Germinal center (tissue), 1 donor: ENCODE results near the gene ADGRG6.
"Not testable (repeated sequence)": the region's sequence is repeated elsewhere in the genome, so short reads cannot be mapped to it uniquely, and the experiment has no call there.

Experiments
- DNase-seq: peaks from one replicate; pipeline ENCODE4 v3.0.0; 2012; ENCODE audit warnings: mixed read lengths, low spot score

Gene ADGRG6

DNA sequence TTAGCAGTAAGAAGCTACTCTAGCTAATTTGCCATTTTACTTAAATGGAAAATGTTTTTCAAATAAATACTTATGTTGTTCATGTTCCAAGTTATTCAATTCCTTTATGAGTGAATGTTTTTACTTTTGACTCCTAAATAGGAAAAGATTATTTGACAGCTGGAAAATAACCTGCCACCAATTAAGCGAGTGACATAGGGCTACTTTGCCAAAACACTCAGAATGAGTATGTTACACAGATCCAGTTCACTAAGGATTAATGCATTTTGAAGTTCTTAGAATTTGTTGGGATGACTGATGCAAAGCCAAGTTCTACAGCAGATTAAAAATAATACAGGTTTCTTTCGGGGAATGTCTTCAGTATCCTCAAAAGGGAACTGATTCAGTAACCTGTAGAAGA is 144.4 kb downstream of the ADGRG6 start:
- no peak for DNase-seq

DNA sequence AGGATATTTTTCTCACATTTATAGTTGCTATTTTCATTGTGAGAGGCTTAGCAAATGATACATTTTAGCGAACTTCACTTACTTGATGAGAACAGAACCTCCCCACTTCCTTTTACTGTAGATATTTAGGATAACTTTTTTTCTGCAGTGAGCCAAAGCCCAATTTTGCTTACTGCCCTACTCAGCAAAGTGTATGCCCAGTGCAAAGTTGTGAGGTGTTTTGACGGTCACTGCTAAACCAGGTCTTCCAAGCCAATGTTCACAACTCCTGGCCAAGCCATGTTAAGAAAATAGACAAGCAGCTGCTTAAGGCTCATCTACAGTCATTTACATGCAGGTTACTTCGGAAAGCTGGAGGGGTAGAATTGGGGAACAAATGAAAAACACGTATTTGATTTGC is 144.8 kb downstream of the ADGRG6 start:
- no peak for DNase-seq

DNA sequence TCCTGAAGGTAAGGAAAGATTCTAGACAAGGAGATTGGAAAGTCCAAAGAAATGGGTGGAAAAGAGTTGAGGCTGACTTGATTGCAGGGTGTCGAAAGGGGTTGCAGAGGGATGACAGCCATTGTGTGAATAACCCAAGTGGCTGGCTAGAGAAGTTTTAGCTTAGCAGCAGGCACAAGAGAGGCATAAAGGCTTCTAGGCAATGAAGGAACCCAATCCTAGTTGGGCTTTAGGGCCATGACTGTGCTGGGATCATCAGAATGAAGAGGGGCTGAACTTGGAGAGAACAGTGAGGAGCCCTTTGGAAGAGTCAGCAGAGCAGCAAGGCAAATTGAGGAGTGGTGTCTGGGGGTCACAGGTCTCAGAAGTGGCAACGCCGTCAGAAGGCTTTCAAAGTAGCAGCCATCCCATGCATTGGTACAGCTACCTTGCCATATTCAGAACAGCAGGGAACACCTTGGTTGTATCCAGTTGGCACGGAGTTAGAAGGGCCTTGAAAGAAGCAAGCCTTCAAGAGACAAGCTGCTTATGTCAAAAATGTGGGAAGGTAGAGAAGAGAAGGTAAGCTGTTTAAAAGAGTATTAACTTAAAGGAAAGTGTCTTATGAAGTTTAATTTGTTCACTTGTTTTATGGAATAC is 146.4 kb downstream of the ADGRG6 start:
- DNase-seq, result no peak

DNA sequence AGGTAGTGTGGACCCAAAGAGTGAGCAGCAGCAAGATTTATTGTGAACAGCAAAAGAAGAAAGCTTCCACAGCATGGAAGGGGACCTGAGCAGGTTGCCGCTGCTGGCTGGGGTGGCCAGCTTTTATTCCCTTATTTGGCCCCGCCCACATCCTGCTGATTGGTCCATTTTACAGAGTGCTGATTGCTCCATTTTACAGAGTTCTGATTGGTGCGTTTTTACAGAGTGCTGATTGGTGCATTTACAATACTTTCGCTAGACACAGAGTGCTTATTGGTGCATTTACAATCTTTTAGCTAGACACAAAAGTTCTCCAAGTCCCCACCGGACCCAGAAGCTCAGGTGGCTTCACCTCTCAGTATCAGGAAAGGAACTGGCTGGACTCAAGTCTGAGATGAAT is 149.0 kb downstream of the ADGRG6 start:
- not testable (repeated sequence) for DNase-seq

DNA sequence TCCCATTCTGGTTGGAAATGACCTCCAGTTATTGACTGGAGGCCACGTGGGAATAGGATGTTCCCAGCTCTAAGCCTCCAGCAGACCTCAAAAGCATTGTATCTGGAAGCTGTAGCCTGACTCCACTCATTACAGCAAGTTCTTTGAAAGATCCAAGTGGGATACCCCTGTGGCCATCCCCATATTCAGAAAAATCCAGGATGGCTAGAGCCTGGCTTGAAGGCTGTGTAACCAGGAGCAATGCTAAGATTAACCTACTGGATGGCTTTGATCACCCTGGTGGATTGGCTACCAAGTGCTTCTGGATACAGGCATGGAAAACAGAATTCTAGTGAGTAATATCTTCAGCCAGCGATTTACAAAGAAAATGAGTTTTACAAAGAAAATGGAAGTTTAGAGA is 151.2 kb downstream of the ADGRG6 start:
- no peak for DNase-seq

DNA sequence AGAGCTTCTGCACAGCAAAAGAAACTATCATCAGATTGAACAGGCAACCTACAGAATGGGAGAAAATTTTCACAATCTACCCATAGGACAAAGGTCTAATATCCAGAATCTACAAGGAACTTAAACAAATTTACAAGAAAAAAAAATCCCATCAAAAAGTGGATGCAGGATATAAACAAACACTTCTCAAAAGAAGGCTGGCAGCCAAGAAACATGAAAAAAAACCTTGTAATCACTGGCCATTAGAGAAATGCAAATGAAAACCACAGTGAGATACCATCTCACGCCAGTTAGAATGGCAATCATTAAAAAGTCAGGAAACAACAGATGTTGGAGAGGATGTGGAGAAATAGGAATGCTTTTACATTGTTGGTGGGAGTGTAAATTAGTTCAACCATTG is 152.4 kb downstream of the ADGRG6 start:
- not testable (repeated sequence) for DNase-seq

DNA sequence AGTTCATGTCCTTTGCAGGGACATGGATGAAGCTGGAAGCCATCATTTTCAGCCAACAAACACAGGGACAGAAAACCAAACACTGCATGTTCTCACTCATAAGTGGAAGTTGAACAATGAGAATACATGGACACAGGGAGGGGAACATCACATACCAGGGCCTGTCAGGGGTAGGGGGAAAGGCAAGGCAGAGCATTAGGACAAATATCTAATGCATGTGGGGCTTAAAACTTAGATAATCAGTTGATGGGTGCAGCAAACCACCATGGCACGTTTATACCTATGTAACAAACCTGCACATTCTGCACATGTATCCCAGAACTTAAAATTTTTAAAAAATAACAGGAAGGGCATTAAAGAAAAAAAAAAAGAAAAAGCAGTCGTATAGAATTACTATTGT is 153.0 kb downstream of the ADGRG6 start:
- not testable (repeated sequence) for DNase-seq

DNA sequence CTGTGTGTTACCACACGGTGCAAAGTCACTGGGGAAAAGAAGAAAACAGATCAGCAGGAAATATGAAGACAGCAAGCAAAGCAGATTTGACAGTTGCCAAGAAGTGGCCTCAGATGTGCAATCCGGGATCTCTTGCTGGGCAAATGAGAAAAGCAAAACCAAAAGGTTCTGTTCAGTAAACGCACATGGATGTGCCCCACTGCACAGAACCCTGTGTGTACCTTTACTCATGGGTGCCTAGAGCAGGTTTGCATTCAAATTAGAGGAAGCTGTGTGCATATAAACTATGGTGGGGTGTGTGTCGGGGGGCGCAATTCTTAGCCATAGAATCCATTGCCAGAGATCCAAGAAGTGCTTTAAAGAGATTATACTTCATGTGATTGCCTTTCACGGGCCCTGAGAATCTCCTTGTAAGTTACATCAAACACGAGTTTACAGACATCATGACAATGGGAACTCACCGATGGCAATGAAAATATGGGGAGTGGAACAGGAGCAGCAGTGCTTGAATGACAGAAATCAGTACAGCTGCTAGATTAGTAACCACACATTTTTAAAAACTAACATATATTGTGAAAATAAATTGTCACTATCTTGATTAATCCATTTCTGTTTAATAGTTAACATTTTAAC is 154.3 kb downstream of the ADGRG6 start:
- DNase-seq, result no peak

DNA sequence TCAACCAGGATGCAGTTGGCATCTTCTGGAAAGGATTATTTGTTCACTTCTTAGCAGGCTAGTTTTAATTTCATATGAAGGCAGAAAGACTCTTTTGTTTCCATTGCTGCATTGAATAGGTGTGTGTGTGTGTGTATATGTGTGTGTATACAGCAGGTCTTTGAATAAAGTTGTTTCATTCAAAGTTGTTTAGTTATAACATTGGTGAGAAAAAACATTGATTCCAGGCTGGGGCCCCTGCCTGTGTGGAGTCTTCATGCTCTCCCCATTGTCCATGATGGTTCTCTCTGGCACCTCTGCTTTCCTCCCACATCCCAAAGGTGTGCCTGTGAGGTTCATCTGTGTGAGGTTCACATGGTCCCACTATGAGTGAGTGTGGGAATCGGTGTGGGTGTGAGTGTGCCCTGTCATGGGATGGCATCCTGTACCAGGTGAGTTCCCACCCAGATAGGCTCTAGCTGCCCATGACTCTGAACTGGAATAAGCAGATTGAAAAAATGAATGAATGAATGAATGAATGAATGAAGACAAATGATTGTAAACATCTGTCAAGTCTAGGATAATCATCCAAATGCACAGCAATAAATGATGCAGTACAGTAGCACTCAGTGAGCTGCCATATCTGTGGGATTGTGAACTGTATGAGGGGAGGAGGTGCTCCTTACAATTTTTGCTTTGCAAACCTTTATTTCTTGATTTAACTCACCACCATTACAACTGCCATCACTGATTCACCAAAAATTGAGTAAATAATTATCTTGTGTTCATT is 156.0 kb downstream of the ADGRG6 start:
- DNase-seq, result no peak

DNA sequence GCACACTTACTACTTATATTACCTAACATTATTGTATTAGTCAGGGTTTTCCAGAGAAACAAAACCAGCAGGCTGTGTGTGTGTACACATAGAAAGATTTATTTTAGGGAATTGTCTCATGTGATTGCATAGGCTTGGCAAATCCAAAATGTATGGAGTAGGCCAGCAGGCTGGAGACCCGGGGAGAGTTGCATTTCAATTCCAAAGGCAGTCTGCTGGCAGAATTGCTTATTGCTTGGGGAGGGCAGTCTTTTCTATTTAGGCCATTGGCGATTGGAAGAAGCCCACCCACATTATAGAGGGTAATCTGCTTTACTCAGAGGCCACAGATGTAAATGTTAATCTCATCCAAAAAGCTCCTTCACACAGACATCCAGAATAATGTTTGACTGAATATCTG is 157.0 kb downstream of the ADGRG6 start:
- DNase-seq, result no peak

DNA sequence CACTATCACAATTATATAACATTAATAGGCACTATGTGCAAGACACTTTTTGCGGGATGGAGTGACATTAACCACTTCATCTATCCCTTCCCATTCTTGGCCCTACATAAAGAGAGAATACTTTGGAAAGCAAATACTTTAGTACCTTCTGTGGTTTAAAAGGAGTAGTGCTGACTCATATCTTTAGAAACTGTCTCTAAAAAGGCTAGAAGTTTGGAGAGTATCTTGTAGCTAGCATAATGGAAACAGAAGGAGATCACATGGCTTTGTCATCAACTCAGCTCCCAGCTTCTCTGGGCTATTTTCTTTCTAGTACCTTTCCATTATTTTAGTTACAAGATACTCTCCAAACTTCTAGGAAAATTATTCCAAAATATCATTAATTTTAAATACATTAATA is 157.5 kb downstream of the ADGRG6 start:
- DNase-seq, result no peak

DNA sequence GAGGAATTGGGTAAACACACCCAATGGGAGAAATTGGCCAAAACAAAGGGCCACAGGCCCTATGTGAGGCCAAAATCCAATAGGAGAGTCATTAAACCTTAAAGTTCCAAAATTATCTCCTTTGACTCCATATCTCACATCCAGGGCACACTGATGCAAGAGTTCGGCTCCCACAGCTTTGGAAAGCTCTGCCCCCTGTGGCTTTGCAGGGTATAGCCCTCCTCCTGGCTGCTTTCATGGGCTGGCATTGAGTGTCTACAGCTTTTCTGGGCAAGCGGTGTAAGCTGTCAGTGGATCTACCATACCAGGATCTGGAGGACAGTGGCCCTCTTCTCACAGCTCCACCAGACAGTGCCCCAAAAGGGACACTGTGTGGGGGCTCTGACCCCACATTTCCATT is 160.5 kb downstream of the ADGRG6 start:
- DNase-seq, result no peak

DNA sequence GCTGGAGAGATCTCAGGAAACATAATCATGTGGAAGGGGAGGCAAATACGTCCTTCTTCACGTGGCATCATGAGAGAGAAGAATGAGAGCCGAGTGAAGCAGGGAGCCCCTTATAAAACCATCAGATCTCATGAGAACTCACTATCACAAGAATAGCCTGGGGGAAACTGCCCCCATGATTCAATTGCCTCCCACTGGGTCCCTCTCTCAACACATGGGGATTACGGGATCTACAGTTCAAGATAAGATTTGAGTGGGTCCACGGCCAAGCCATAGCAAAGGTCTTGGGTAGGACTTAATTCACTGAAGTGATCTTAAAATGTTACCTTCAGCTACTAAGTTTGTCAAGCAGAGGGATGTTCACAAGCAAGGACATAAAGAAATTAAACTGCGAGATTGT is 162.2 kb downstream of the ADGRG6 start:
- DNase-seq, result no peak

DNA sequence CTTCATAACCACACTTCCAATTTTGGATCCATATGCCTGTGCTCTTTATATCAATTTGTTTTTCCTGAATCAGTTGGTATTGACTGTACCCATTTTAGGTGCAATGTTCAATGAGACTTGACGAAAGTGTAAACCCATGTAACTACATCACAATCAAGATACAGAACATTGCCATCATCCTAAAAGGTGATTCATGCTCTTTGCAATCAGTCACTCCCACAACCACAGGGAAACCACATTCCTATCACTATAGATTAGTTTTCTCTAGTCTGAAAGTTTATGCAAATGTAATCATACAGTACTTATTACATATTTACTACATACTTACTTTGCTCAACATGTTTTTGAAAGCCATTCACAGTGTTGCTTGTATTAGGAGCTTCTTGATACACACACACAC is 167.4 kb downstream of the ADGRG6 start:
- no peak for DNase-seq

DNA sequence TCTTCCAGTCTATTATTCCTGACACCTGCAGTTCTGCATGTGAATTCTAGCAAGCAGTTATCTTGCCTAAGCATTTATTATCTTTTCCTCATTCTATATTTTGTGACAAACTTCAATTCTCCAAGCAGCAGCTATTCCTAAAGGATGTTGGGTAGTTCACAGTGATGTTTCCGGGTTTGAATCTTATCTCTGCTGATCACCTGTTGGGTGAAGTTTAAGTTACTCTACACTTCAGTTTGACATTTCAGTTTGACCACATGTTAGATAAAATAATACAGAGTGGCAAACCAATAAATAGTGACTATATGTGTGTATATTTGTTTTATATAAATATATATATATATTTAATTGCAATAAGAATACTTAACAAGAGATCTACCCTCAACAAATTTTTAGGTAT is 168.6 kb downstream of the ADGRG6 start:
- no peak for DNase-seq

DNA sequence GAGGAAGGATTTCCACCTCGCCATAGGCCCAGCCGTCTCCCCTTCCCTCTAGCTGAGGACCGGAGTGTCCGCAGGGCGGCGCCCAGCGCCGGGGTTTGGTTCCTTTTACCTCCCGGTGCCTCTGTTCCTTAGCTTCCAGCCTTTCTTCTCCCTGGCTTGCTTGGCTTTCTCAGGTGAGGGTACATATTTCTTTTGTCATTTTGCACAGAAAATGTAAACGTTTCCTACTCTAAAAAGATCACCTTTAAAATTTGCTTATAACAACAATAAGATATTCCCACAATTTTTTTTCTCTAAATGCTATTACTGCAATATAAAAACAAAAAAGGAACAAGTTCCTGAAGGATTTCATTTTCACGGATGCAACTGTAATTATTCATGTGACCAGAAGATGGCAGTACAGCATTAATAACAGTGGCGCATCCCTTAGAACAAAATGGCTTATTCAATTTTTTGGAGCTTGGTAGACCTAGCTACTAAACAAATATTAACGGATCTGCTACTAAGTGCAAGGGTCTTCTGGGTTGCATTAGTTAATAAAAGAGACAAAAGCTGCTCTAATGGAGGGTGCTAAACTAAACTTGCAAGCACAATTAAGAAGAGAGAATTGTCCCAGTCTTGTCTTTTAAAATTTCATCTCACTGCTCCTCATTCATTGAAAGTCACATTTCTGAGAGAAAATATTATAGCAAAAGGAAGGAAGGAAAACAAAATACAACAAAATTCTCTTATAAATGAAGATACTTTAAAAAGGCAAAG is 172.9 kb downstream of the ADGRG6 start:
- DNase-seq, result peak; percentile 32

DNA sequence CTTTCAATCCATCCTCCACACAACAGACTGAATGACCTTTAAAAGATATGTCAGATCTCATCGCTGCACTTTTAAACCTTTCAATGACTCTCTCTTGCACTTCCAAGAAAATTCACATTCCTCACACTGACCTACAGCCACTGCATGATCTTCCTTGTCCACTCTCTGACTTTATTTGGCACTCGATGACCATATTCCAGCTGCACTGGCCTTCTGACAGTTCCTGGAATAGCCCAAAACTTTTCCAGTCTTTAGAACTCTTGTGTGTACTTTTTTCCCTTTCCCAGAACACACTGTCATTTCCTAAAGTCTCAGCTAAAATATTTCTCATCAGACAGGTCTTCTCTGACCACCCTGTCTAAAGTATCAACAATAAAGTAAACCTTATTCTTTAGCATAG is 174.6 kb downstream of the ADGRG6 start:
- no peak for DNase-seq

DNA sequence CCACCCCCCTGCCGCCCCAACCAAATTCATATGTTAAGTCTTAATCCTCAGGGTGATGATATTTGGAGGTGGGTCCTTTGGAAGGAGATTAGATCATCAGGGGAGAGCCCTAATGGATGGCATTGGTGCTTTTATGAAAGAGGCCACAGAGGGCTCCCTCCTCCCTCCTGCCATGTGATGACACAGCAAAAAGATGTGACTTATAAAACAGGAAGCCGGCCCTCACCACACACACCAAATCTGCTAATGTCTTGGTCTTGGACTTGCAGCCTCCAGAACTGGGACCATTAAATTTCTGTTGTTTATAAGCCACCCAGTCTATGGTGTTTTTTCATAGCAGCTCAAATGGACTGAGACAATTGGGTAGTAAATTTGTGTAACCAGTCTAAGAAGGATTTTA is 176.3 kb downstream of the ADGRG6 start:
- no peak for DNase-seq

DNA sequence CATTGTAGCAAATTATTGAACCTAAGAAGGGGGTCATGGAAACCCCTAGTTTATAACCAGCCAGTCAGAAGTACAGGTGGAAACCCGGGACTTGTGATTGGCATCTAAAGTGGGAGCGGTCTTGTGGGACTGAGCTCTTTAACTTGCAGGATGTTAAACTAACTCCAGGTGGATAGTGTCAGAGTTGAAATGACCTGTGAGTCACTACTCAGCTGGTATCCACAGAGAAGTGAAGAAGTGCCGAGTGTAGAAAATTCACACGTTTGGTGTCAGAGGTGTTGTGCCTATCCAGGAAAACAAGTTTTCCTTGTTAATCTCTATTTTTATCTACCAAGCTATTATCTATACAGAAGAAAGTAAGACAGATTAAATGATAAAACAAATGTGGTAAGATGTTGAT is 179.7 kb downstream of the ADGRG6 start:
- DNase-seq, result no peak

DNA sequence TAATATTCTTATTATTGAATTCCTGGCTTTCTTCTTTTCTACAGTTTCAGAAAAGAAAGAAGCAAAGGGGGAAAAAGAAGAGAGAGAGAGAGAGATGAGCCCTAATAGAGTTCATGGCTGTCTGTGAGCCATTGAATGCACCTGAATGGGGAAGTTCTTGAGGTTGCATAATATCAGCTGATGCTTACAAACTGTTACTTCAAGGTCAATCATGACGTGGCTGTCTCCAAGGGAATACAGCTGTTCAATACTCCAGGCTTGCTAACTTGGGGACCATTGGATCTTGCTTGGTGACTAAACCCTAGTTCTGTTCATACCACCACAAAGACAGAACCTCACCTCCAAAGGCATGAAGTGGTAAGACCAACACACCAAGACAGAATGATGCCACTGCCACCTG is 180.4 kb downstream of the ADGRG6 start:
- no peak for DNase-seq

DNA sequence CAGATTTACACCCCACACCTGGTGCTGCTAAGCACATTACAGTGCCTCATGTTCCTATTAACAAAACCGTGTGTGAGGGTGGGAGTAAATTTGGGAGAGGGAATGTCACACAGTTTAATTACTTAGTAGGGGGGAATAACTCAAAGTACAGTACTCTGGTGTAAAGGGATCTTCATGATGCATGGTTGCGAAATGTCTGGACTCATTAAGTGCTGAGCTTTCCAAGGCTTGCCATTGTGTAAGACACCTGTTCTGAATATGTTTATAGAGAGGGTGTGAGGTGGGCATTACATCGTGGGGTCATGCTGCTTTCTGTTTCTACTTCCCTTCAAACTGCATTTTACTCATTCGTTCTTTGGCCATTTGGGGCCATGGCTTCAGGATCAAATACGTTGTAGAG is 181.2 kb downstream of the ADGRG6 start:
- no peak for DNase-seq

DNA sequence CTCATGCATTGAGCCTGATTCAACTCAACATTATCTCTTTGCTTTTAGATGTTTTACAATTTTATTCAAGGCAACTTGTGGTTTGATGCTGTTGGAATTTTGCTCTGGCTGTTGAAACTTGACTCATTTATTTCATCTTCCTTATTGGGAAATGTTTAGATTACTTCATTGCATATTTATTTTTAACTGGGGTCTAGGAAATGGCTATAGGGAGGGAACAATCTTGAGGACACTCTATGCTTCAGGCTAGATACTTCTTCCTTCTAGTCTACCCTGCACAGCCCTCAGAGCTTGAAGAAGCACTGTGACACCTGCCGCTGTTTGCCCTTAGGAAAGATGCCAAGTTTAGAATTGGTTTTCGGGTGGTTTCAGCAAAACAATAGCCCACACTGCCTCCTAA is 183.4 kb downstream of the ADGRG6 start:
- DNase-seq, result no peak
